Measurements from ENCODE around the gene C16orf74.

Gene C16orf74

DNA sequence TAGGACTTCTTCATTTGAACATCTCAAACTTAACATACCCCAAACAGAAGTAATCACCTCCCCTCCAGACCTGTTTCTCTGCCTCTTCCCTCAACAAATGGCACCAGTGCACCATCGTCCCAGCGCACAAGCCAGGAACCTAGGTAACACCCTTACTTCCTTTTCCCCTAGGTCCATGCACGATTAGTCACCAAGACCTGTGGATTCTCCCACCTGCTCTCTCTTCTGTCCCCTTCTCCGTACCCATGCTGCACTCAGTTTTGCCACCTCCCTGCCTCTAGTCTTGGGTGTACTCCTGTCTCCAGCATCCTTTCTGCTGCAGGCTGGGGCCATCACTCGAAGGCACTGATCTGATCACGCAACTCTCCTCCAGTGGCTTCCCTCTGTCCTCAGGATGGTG lies 45.3 kb upstream of the C16orf74 start:
- Histone ChIP-seq H4K20me1 (ENCODE audit: low read depth, low read length) (no peaks in the 10 kb centered on the region), H3F3A (ENCODE audit: insufficient read depth) (no peaks in the 10 kb centered on the region), H3K9ac (ENCODE audit: low read length) (no peak overlapping the region), H3K27me3 (ENCODE audit: low read length) (no peaks in the 10 kb centered on the region), H3K4me2 (ENCODE audit: low read depth, low read length, poor library complexity, severe bottlenecking) (no peak overlapping the region), H3K9me3 (ENCODE audit: insufficient read depth, low read length) (no peaks in the 10 kb centered on the region), H3K36me3 (ENCODE audit: low read length) (no peaks in the 10 kb centered on the region), H3K79me2 (ENCODE audit: insufficient read depth, low read length) (peaks cover 88% of the 10 kb centered on the region), H3K9me2 (replicated peaks; ENCODE audit: insufficient read depth, low read length) (no peaks in the 10 kb centered on the region), H3K27ac (ENCODE audit: low read depth, low read length) (no peak overlapping the region), H2AFZ (ENCODE audit: low read depth, low read length, severe bottlenecking) (no peak overlapping the region), H3K4me3 (ENCODE audit: insufficient read depth, low read length, poor library complexity, severe bottlenecking) (no peak overlapping the region)
- TF ChIP-seq EZH2phosphoT487 (conservative IDR thresholded peaks at IDR 0.05; ENCODE audit: low read length) (no peak), CTCF (IDR thresholded peaks at IDR 0.05; ENCODE audit: insufficient read depth, low read length, poor library complexity, severe bottlenecking) (no peak)

DNA sequence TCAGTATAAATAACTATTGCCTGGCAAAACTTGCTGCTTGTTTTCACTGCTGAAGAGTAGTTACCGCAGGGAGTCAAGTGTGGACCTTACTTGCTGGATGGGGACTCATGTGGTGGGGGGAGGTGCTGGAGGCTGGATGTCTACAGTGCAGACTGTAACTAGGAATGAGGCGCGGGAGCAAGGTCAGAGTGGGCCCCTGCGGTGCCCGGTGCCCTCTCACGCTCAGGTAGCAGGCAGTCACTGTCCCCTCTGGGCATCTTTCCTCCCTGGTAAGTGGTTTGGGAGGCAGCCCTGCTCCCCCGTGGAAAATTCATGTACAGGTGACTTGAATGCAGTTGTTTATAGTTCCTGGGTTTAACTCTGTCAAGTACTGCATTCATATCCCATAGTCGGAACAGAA lies 43.8 kb upstream of the C16orf74 start:
- Histone ChIP-seq H3K9me3 (ENCODE audit: insufficient read depth, low read length) (no peaks in the 10 kb centered on the region), H3K9me2 (replicated peaks; ENCODE audit: insufficient read depth, low read length) (no peaks in the 10 kb centered on the region), H3F3A (ENCODE audit: insufficient read depth) (no peaks in the 10 kb centered on the region), H3K4me2 (ENCODE audit: low read depth, low read length, poor library complexity, severe bottlenecking) (no peak overlapping the region), H3K9ac (ENCODE audit: low read length) (no peak overlapping the region), H3K36me3 (ENCODE audit: low read length) (no peaks in the 10 kb centered on the region), H2AFZ (ENCODE audit: low read depth, low read length, severe bottlenecking) (no peak overlapping the region), H4K20me1 (ENCODE audit: low read depth, low read length) (no peaks in the 10 kb centered on the region), H3K27me3 (ENCODE audit: low read length) (no peaks in the 10 kb centered on the region), H3K4me3 (ENCODE audit: insufficient read depth, low read length, poor library complexity, severe bottlenecking) (no peak overlapping the region), H3K79me2 (ENCODE audit: insufficient read depth, low read length) (peaks cover 86% of the 10 kb centered on the region), H3K27ac (ENCODE audit: low read depth, low read length) (no peak overlapping the region)
- TF ChIP-seq CTCF (IDR thresholded peaks at IDR 0.05; ENCODE audit: insufficient read depth, low read length, poor library complexity, severe bottlenecking), result no peak
- TF ChIP-seq EZH2phosphoT487 (conservative IDR thresholded peaks at IDR 0.05; ENCODE audit: low read length), result no peak

GRCh38 chr16:85793662-85794298 lies 42.9 kb upstream of the C16orf74 start:
- H3K79me2 ChIP-seq (ENCODE audit: insufficient read depth, low read length), result peaks cover 79% of the 10 kb centered on the region
- no peaks in the 10 kb centered on the region for H3K9me3 ChIP-seq (ENCODE audit: insufficient read depth, low read length)
- H2AFZ ChIP-seq (ENCODE audit: low read depth, low read length, severe bottlenecking), result no peak overlapping the region
- H3K4me3 ChIP-seq (ENCODE audit: insufficient read depth, low read length, poor library complexity, severe bottlenecking), result no peak overlapping the region
- H3F3A ChIP-seq (ENCODE audit: insufficient read depth), result no peaks in the 10 kb centered on the region
- no peaks in the 10 kb centered on the region for H4K20me1 ChIP-seq (ENCODE audit: low read depth, low read length)
- H3K27ac ChIP-seq (ENCODE audit: low read depth, low read length), result no peak overlapping the region
- H3K36me3 ChIP-seq (ENCODE audit: low read length), result no peaks in the 10 kb centered on the region
- no peak overlapping the region for H3K4me2 ChIP-seq (ENCODE audit: low read depth, low read length, poor library complexity, severe bottlenecking)
- TF ChIP-seq EZH2phosphoT487 (conservative IDR thresholded peaks at IDR 0.05; ENCODE audit: low read length) (no peak), CTCF (IDR thresholded peaks at IDR 0.05; ENCODE audit: insufficient read depth, low read length, poor library complexity, severe bottlenecking) (no peak)
- H3K9me2 ChIP-seq (replicated peaks; ENCODE audit: insufficient read depth, low read length), result no peaks in the 10 kb centered on the region
- H3K27me3 ChIP-seq (ENCODE audit: low read length), result no peaks in the 10 kb centered on the region
- no peak overlapping the region for H3K9ac ChIP-seq (ENCODE audit: low read length)

Data from SU-DHL-6 (cell line).